Pancreas (tissue), 10 donors: ENCODE measurements around the gene NOTCH3. TPM values are rescaled to one million over a fixed set of nuclear protein-coding genes. Genes with fewer than 3 reads are reported as not detected.

Experiments
- ATAC-seq, 4 donors: fragments of 200-7000 bp; cut with Tn5 transposase; one replicate each; pipeline versions ENCODE4 v1.8.0 to v1.9.1; 2020; ENCODE audit warnings: mild to moderate bottlenecking in 4 of 4, moderate library complexity in 4 of 4
- DNase-seq, 6 donors: peaks; one replicate each; pipeline ENCODE4 v3.0.0-alpha.2; 2020
- FAIRE-seq: peaks from 2 replicates; lab custom pipeline; 2012; peaks lifted over from hg19 to GRCh38; lab: Jason Lieb, UNC
- H3K27ac ChIP-seq, 4 donors: fragments of 200-600 bp; sonication (generic); 1 replicate in 3 of 4; 2 replicates in 1 of 4; pipeline versions ENCODE4 v1.5.0 to v1.8.0; 2020
- H3K27me3 ChIP-seq, 4 donors: fragments of 200-600 bp; one replicate each; pipeline ENCODE4 v1.8.0; 2021
- H3K36me3 ChIP-seq, 3 donors: fragments of 200-600 bp; sonication (generic) in 1 of 3; one replicate each; pipeline versions ENCODE4 v1.5.0 to v1.8.0; 2020 to 2021
- H3K4me1 ChIP-seq, 3 donors: fragments of 200-600 bp; one replicate each; pipeline ENCODE4 v1.8.0; 2021
- H3K4me3 ChIP-seq, 4 donors: fragments of 200-600 bp; sonication (generic) in 2 of 4; one replicate each; pipeline versions ENCODE4 v1.5.0 to v1.8.0; 2020 to 2021
- H3K9me3 ChIP-seq, 4 donors: fragments of 200-600 bp; one replicate each; pipeline ENCODE4 v1.8.0; 2021
- WGBS, 2 donors: extraction: QIAGEN DNeasy Blood & Tissue Kit; methylation state at CpG; one replicate each; pipeline ENCODE4 v1.1.7; 2013; 5-methylcytosine and 5-hydroxymethylcytosine counted together
- intact Hi-C, 3 donors: fragments of 100-400 bp; cut with DNase I; formaldehyde crosslinking; loops; one replicate each; pipeline versions ENCODE4 v1.11.1 to v1.14.2; 2022
- polyA plus RNA-seq, 2 donors: library from polyadenylated mRNA; stranded (reverse); fragments of 200-250 nt; gene quantifications; one replicate each; pipeline ENCODE4 v1.2.3, GENCODE V29; 2013
- total RNA-seq, 6 donors: library from RNA; stranded (reverse); fragmentation: NEBNext Ultra II Directional in 4 of 6; extraction: Animal tissue kit (Norgen Biotek cat#: 25700) in 4 of 6; gene quantifications; one replicate each; pipeline versions ENCODE4 v1.2.1 to v1.2.4, GENCODE V29; 2021 to 2023
- TF ChIP-seq, protein P1 (sequence below), 4 donors: fragments of 200-600 bp; sonication (generic) in 3 of 4; IDR thresholded peaks; one replicate each; pipeline versions ENCODE4 v1.5.0 to v1.8.0; 2021; ENCODE audit warnings: antibody characterized with exemption in 4 of 4
- donor health status: healthy with polysubstance abuse.
- donor health status: DM: no; HTN: no; CAD: no; lungs with moderate emphysema.
- donor health status: DM: no; HTN: no; CAD: no.
- donor health status: control.
- donor health status: control.
- donor health status: Bipolar disorder and iron deficiency.
- donor health status: DM: yes; HTN: yes; CAD: no.
- donor health status: DM: no; HTN: no; CAD: no.
- donor health status: DM: no; HTN: no; CAD: no.
- donor health status: DM: yes; HTN: yes; CAD: no.

The NOTCH3 gene
- total and polyA plus RNA-seq, 8 donors = 7.3 to 29.4 (median 11.6) TPM

GRCh38 chr19:15175609-15176008 is 25.2 kb downstream of the NOTCH3 start:
- TF ChIP-seq, protein P1, sequence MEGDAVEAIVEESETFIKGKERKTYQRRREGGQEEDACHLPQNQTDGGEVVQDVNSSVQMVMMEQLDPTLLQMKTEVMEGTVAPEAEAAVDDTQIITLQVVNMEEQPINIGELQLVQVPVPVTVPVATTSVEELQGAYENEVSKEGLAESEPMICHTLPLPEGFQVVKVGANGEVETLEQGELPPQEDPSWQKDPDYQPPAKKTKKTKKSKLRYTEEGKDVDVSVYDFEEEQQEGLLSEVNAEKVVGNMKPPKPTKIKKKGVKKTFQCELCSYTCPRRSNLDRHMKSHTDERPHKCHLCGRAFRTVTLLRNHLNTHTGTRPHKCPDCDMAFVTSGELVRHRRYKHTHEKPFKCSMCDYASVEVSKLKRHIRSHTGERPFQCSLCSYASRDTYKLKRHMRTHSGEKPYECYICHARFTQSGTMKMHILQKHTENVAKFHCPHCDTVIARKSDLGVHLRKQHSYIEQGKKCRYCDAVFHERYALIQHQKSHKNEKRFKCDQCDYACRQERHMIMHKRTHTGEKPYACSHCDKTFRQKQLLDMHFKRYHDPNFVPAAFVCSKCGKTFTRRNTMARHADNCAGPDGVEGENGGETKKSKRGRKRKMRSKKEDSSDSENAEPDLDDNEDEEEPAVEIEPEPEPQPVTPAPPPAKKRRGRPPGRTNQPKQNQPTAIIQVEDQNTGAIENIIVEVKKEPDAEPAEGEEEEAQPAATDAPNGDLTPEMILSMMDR (IDR thresholded peaks at IDR 0.05) = no peak
- Histone ChIP-seq H3K27ac (no peak overlapping the region), H3K4me3 (no peak overlapping the region), H3K27me3 (no peaks in the 10 kb centered on the region), H3K36me3 (no peaks in the 10 kb centered on the region), H3K9me3 (no peaks in the 10 kb centered on the region), H3K4me1 (no peaks in the 10 kb centered on the region)
- intact Hi-C loops = loop anchor here (5.0 to 10.0 kb wide), 4 partner anchors 77 to 389 kb away; no protein-coding TSS in a partner anchor
- DNase-seq = no peak
- no peak for FAIRE-seq
- no peak for ATAC-seq
- WGBS, 2 donors = 85 to 94% methylated on average over 3 of the region's 3 CpGs

DNA sequence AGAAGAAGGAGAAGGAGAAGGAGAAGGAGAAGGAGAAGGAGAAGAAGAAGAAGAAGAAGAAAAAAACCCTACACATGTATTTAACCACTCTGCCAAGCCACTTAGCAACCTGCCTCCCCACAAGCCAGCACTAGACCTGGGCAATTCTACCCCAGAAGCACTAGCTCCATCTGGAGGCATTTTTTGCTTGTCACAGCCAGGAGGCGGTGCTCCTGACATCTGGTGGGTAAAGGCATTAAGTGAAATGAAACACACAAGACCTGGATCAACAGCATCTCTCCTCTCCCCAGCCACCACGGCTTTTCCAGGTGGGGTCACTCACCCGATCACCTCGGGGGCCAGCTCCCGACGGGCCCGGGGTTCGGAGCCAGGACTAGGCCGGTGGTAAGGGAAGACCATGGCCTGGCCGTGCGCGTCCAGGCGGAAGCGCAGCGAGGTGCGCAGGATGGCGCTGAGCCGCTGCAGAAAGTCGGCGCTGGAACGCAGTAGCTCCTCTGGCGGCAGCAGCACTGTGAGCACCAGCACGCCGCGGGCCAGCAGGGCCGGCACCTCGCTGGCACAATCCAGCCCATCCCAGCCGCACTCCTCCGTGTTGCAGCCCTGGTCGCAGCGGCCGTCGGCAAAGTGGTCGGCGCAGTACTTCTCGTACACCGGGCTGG is 26.9 kb downstream of the NOTCH3 start:
- FAIRE-seq = no peak

DNA sequence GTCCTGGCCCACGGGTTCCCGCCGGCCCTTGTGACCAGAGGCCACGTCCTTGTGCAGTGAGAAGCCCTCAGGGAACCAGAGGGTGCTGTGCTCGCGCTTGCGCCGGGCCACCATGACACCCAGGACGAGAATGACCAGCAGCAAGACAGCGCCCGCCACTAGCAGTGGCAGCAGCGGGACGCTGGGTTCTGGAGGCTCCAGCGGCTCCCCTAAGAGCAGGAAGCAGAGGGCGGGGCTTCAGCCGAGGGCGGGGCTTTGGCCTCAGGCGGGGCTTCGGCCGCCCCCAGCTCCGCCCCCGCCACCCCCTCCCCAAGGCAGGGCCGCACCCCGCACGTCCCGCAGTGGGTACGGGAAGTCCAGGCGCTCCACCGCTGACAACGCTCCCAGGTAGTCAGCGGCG is 30.4 kb downstream of the NOTCH3 start:
- H3K27me3 ChIP-seq = no peaks in the 10 kb centered on the region
- H3K9me3 ChIP-seq = no peaks in the 10 kb centered on the region
- intact Hi-C loops = loop anchor here in 1 of 3 donors (10.0 kb wide), 1 partner anchor 394 kb away; no protein-coding TSS in a partner anchor
- FAIRE-seq = no peak
- TF ChIP-seq, protein P1 (IDR thresholded peaks at IDR 0.05) = no peak
- ATAC-seq = no peak
- peak in 1 of 6 donors; percentile 62 for DNase-seq
- H3K4me1 ChIP-seq = no peaks in the 10 kb centered on the region
- no peak overlapping the region for H3K4me3 ChIP-seq
- H3K36me3 ChIP-seq = no peaks in the 10 kb centered on the region
- WGBS, 2 donors = 86 to 92% methylated on average over 32 of the region's 32 CpGs
- H3K27ac ChIP-seq = no peak overlapping the region

More for the DNA sequence above, 26.9 kb downstream of the NOTCH3 start:
- TF ChIP-seq, protein P1 (IDR thresholded peaks at IDR 0.05) = no peak
- DNase-seq (no peak), ATAC-seq (no peak)
- no peak overlapping the region for H3K4me3 ChIP-seq
- intact Hi-C loops = loop anchor here in 1 of 3 donors (10.0 kb wide), 1 partner anchor 391 kb away; no protein-coding TSS in a partner anchor
- no peaks in the 10 kb centered on the region for H3K36me3 ChIP-seq
- WGBS, 2 donors = 94 to 96% methylated on average over 37 of the region's 37 CpGs
- no peaks in the 10 kb centered on the region for H3K4me1 ChIP-seq
- no peaks in the 10 kb centered on the region for H3K27me3 ChIP-seq
- no peak overlapping the region for H3K27ac ChIP-seq
- H3K9me3 ChIP-seq = no peaks in the 10 kb centered on the region

DNA sequence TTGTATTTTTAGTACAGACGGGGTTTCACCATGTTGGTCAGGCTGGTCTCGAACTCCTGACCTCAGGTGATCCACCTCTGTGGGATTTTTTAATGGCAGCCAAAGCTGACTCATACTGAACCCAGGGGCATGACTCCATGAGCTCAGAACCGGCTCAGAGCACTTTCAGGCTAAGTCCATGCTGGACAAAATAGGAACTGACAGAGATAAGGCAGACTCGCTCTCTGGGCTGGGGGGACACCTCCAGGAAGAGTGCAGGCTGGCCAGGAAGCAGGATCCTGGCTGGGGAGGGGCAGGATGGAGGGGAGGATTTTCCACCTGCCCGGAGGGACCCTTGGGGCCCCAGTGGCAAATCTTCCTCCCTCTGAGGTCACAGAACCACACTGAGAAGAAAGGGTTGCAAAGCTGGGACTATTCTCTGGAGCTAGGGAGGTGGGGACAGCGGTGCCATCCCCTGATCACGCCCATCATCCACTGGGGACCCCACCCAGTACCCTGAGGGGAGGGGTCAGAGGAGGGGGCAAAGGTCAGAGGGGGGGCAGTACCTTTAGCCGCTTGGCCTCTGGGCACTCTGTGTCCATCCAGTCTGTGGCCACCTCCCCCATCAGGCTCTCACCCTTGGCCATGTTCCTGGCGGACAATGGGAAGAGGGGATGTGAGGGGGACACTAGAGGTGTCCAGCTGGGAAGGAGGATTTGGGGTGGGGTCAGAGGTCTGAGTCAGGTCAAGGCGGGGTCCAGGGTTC is 31.1 kb downstream of the NOTCH3 start:
- FAIRE-seq (no peak), DNase-seq (no peak), ATAC-seq (no peak)
- TF ChIP-seq, protein P1 (IDR thresholded peaks at IDR 0.05) = no peak
- WGBS, 2 donors = 86 to 88% methylated on average over 9 to 10 of the region's 10 CpGs
- H3K9me3 ChIP-seq = no peaks in the 10 kb centered on the region
- no peak overlapping the region for H3K27ac ChIP-seq
- no peak overlapping the region for H3K4me3 ChIP-seq
- no peaks in the 10 kb centered on the region for H3K36me3 ChIP-seq
- no peaks in the 10 kb centered on the region for H3K27me3 ChIP-seq
- H3K4me1 ChIP-seq = no peaks in the 10 kb centered on the region
- intact Hi-C loops = loop anchor here in 1 of 3 donors (10.0 kb wide), 1 partner anchor 395 kb away; no protein-coding TSS in a partner anchor
